ENCODE results near the gene KRTAP10-5.
"Not testable (repeated sequence)": the region's sequence is repeated elsewhere in the genome, so short reads cannot be mapped to it uniquely, and the experiment has no call there.

Gene KRTAP10-5

GRCh38 chr21:44600118-44600978 lies 19.9 kb upstream of the KRTAP10-5 start, which contains the start of gene KRTAP10-7:
TSS of gene KRTAP10-7 (plus strand) at chr21:44600597. CDS start at chr21:44600622, 25 bp downstream.
- H3K27ac Mint-ChIP-seq, H3K27me3 Mint-ChIP-seq, H3K4me1 Mint-ChIP-seq, DNase-seq, H3K4me3 Mint-ChIP-seq, ATAC-seq: not testable (repeated sequence)
- peaks cover 12 to 20% of the 10 kb centered on the region in 2 donors for H3K9me3 Mint-ChIP-seq

GRCh38 chr21:44599264-44600029 lies 19.0 kb upstream of the KRTAP10-5 start:
- DNase-seq = no peak
- H3K27ac Mint-ChIP-seq = no peak overlapping the region
- no peaks in the 10 kb centered on the region for H3K27me3 Mint-ChIP-seq
- H3K4me1 Mint-ChIP-seq = no peaks in the 10 kb centered on the region
- no peak overlapping the region for H3K4me3 Mint-ChIP-seq
- H3K9me3 Mint-ChIP-seq = peaks cover 8 to 12% of the 10 kb centered on the region in 2 donors
- no peak for ATAC-seq

DNA sequence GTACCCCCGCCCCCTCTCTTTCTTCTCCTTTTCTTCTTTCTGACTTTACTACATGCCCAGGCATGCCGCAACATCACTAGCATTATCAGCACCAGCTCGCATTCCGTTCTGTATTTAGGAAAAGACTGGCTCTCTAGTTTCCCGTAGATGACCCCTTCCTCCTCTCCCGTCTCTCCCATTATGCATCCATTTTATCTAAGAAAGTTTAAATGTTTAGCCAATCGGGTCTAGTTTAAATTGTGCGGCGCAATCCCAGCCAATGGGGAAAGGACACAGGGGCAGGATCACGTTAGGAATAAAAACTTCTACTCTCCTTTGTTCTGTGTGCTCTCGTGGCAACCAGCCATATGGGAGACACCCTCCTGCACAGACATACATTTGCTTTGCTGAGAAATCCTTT lies 17.7 kb upstream of the KRTAP10-5 start:
- Mint-ChIP-seq H3K27ac (no peak overlapping the region), H3K27me3 (no peaks in the 10 kb centered on the region), H3K4me3 (no peak overlapping the region), H3K9me3 (peaks cover 0 to 11% of the 10 kb centered on the region in 2 donors), H3K4me1 (no peaks in the 10 kb centered on the region)
- DNase-seq (no peak), ATAC-seq (no peak)

- no peak overlapping the region for H3K4me3 Mint-ChIP-seq
Measured at GRCh38 chr21:44596068-44596725, 15.8 kb upstream of the KRTAP10-5 start.

DNA sequence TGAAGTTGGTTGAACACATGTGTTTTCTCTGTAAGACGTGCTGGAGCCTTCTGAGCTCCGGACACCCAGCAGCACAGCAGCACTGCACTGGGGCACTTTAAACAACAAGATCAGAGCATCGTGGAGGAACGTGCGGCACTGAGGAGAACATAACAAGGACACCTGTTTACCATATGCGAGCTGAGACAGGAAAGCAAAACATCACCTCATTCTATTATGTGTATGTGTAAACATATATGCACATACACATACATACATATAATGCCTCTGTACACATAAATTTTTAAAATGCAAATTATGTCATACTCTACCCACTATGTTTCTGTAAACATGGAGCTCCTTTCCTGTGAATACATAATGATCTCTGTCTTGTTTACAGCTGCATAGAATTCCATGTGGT lies 15.1 kb upstream of the KRTAP10-5 start:
- peaks cover 8% of the 10 kb centered on the region for H3K4me1 Mint-ChIP-seq
- no peak for DNase-seq
- H3K27ac Mint-ChIP-seq = no peak overlapping the region
- peaks cover 9% of the 10 kb centered on the region for H3K27me3 Mint-ChIP-seq
- no peak overlapping the region for H3K4me3 Mint-ChIP-seq
- H3K9me3 Mint-ChIP-seq = peaks cover 0 to 11% of the 10 kb centered on the region in 2 donors
- no peak for ATAC-seq

More at GRCh38 chr21:44596068-44596725, 15.8 kb upstream of the KRTAP10-5 start:
- H3K27ac Mint-ChIP-seq = no peak overlapping the region
- ATAC-seq = no peak
- peaks cover 7% of the 10 kb centered on the region for H3K4me1 Mint-ChIP-seq
- H3K9me3 Mint-ChIP-seq = peaks cover 0 to 11% of the 10 kb centered on the region in 2 donors
- DNase-seq = no peak
- peaks cover 8% of the 10 kb centered on the region for H3K27me3 Mint-ChIP-seq

DNA sequence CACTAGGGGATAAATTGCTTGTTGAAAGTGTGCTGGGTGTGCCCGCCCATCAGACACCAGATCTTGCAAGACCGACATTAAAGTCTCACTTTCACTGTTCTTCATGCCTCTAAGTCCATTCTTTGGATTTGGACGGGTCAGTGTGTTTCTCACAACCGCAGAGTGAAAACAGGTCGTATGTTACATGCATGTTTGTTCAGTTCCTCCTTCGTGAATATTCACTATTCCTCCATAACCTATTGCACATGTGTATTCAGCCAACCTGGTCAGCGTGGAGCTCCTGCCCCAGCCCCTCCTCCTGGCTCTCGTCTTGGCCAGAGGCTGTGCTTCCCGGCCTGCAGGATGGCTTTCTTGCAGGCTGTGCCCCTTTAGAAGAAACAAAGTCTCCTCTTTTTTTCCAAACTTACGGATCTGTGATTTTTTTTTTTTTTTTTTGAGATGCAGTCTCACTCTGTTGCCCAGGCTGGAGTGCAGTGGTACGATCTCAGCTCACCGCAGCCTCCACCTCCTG lies 14.1 kb upstream of the KRTAP10-5 start:
- no peak for ATAC-seq
- peaks cover 13% of the 10 kb centered on the region for H3K27me3 Mint-ChIP-seq
- peaks cover 8% of the 10 kb centered on the region for H3K4me1 Mint-ChIP-seq
- no peak for DNase-seq
- H3K4me3 Mint-ChIP-seq = no peak overlapping the region
- H3K27ac Mint-ChIP-seq = no peak overlapping the region
- H3K9me3 Mint-ChIP-seq = peaks cover 0 to 11% of the 10 kb centered on the region in 2 donors

DNA sequence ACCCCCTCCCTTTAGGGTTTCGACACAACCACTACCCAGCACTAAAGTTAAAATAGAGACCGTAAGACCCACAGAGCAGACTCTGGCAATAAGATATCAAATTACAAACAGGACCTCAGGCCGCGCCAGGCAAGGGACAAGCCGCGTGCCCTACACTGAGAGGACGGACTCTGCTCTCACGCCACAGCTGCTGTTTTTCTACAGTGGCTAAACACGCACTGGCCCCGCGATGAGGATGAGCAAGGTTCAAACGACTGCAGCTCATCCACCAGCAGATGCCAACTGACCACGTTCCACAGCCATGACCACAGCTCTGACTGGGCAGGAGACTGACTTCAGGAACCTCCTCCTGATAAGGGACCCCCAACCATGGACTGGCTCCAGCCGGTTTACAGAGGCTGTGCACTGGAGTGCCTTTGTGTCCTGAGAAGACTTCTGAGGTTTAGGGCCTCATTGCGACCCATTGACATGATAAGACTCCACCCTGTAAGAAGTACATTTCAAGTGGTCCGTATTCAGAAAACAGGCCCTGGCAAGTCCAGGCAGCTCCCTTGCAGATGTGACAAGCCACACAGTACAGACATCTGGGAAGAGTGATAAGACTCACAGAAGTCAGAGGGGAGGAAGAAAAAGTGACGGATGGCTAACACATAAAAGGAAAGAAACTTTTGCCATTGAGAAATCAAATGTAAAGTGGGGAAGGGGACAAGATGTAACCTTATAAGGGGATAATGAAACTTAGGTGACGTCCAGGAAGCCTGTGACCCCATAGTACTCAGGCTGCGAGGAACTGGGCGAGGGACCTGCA lies 13.4 kb upstream of the KRTAP10-5 start:
- H3K27ac Mint-ChIP-seq = no peak overlapping the region
- peaks cover 15% of the 10 kb centered on the region for H3K27me3 Mint-ChIP-seq
- no peak for ATAC-seq

DNA sequence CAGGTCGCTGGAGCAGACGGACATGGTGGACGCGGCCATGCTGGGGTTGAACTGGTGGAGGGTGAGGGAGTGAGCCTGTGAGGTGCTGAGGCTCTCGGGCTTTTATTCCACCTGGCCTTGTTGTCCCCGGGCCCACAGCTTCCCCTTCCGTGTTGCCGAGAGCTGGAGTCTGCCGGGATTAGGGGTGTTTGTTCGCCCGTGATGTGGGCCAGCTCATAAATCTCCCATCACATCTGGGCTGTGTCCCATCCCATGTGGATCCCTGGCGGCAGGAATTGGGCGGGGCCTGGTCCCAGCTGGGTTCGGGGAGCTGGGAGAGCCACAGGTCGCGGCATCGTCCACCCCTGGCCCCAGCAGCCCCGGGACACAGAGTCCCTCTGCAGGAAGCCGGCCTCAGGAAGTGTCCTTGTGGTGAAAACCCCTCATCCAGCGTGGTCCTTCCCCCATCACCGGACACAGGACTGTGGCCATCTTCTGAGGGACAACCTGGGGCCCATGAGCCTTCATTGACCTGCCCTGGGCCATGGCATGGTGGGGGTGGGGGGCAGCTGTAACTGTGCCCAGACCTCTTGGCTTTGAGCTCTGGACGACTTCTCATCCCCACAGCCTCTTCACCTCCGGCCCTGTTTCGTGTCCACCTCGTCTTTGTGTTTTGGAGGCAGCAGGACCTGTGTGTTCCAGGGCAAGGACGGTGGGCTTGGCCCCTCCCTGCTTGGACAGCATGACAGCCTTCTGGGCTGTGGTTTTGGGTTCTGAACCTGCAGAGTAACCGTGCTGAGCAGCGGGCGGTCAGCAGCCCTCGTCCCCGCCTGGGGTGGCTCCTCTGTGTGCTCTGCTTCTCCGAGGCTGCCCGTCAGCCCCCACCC lies 12.3 kb upstream of the KRTAP10-5 start, which contains the start of gene KRTAP10-6:
Gene KRTAP10-6, minus strand, starts transcription at position 60 of the 866 bp plus-strand sequence. Its CDS starts 21 bp downstream, at position 39.
- H3K4me1 Mint-ChIP-seq = peaks cover 8% of the 10 kb centered on the region
- no peak within 1 kb of the TSS for H3K4me3 Mint-ChIP-seq
- no peak within 1 kb of the TSS for H3K27ac Mint-ChIP-seq
- no peaks in the 10 kb centered on the region for H3K9me3 Mint-ChIP-seq
- no peak for ATAC-seq
- H3K27me3 Mint-ChIP-seq = peaks cover 15% of the 10 kb centered on the region
- DNase-seq = no peak

More for the DNA sequence above, 13.4 kb upstream of the KRTAP10-5 start:
- H3K4me3 Mint-ChIP-seq = no peak overlapping the region
- H3K4me1 Mint-ChIP-seq = peaks cover 8% of the 10 kb centered on the region
- peaks cover 0 to 10% of the 10 kb centered on the region in 2 donors for H3K9me3 Mint-ChIP-seq
- no peak for DNase-seq

DNA sequence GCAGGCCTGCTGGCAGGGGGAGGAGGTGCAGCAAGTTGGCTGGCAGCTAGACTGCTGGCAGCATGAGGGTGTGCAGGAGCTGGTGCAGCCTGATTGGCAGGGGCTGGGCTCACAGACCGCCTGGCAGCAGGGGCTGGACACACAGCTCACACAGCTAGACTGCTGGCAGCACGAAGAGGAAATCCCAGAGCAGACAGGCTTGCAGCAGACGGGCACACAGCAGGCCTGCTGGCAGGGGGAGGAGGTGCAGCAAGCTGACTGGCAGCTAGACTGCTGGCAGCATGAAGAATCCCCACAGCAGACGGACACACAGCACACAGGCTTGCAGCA lies 11.4 kb upstream of the KRTAP10-5 start:
- not testable (repeated sequence) for ATAC-seq, H3K4me1 Mint-ChIP-seq, H3K27ac Mint-ChIP-seq, DNase-seq, H3K4me3 Mint-ChIP-seq, H3K9me3 Mint-ChIP-seq
- peaks cover 15% of the 10 kb centered on the region for H3K27me3 Mint-ChIP-seq

DNA sequence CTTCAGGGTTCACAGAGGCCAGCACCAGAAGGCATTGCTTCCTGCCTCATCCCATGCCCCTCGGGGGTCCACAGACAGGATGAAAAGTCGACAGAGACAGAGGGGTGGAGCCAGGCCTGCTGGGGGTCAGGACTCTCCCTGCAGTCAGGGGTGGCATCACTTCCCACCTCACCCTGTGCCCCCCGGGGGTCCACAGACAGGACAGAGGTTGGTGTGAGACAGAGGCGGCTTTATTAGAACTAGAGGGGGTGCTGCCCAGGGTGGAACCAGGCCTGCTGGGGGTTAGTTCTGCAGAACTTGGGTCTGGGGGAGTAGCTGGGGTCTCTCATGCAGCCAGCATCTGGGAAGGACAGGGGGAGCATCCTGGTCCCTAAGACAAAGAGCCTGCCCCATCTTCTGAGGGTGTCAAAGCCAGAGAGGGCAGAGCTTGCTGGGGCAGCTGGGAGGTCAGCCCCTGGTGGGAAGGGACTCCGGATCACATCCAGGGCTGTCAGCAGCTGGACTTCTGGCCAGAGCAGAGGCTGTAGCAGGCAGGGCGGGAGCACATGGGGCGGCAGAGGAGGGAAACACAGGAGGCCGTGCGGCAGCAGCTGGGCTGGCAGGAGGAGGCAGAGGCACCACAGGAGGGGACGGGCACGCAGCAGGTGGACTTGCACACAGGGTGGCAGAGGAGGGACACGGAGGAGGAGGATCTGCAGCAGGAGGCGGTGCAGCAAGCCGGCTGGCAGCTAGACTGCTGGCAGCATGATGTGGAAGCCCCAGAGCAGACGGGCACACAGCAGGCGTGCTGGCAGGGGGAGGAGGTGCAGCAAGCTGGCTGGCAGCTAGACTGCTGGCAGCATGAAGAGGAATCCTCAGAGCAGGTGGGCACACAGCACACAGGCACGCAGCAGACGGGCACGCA lies 10.7 kb upstream of the KRTAP10-5 start:
- H3K4me1 Mint-ChIP-seq, H3K4me3 Mint-ChIP-seq, H3K27ac Mint-ChIP-seq, ATAC-seq, H3K9me3 Mint-ChIP-seq, DNase-seq: not testable (repeated sequence)
- peaks cover 15% of the 10 kb centered on the region for H3K27me3 Mint-ChIP-seq

GRCh38 chr21:44590311-44590721 lies 9.9 kb upstream of the KRTAP10-5 start:
- Mint-ChIP-seq H3K27ac (no peak overlapping the region), H3K4me1 (peaks cover 8% of the 10 kb centered on the region), H3K9me3 (no peaks in the 10 kb centered on the region), H3K27me3 (peaks cover 15% of the 10 kb centered on the region), H3K4me3 (no peak overlapping the region)
- DNase-seq = no peak
- ATAC-seq = no peak

- ATAC-seq (no peak), DNase-seq (no peak)
- Mint-ChIP-seq H3K27ac (no peak overlapping the region), H3K27me3 (peaks cover 15% of the 10 kb centered on the region), H3K9me3 (no peaks in the 10 kb centered on the region), H3K4me3 (no peak overlapping the region), H3K4me1 (peaks cover 8% of the 10 kb centered on the region)
Measured at GRCh38 chr21:44589586-44590305, 9.3 kb upstream of the KRTAP10-5 start.

GRCh38 chr21:44589094-44589493 lies 8.7 kb upstream of the KRTAP10-5 start:
- H3K27ac Mint-ChIP-seq = no peak overlapping the region
- peaks cover 15% of the 10 kb centered on the region for H3K27me3 Mint-ChIP-seq
- DNase-seq (no peak), ATAC-seq (no peak)
- peaks cover 13% of the 10 kb centered on the region for H3K4me1 Mint-ChIP-seq
- H3K9me3 Mint-ChIP-seq = no peaks in the 10 kb centered on the region
- no peak overlapping the region for H3K4me3 Mint-ChIP-seq
